SK-N-SH (cell line): Measurements from ENCODE around the gene CASKIN2. TPM values are rescaled to one million over a fixed set of nuclear protein-coding genes. Genes with fewer than 3 reads are reported as not detected.

Source experiments
- CTCF ChIA-PET: fragments of 300-600, 350-600 bp; formaldehyde crosslinking; extraction: SDS; loops from one replicate; lab custom pipeline; 2021; lab: Yijun Ruan, JAX
- POLR2A ChIA-PET: fragments of 350-600 bp; sonication (Branson Sonifier 250); formaldehyde crosslinking; extraction: SDS; loops from one replicate; lab custom pipeline; 2020; ENCODE audit warnings: antibody characterized with exemption, inconsistent platforms; lab: Yijun Ruan, JAX
- DNase-seq: peaks from one replicate; pipeline ENCODE4 v3.0.0; 2012
- H2AFZ ChIP-seq: fragments of 200-600 bp; sonication (generic); 2 replicates; pipeline ENCODE4 v1.8.1; 2016; ENCODE audit warnings: antibody characterized with exemption, mild to moderate bottlenecking, low read depth
- H3F3A ChIP-seq: fragments of 200-600 bp; sonication (generic); replicated peaks from 2 replicates; pipeline ENCODE3; 2016; ENCODE audit warnings: antibody characterized with exemption, mild to moderate bottlenecking; ENCODE audit not compliant: insufficient read depth
- H3K27ac ChIP-seq, 2 experiments: fragments of 200-500 bp in 1 of 2; fragments of 200-600 bp in 1 of 2; sonication (Bioruptor generic) in 1 of 2; sonication (generic), shearing (Covaris generic) in 1 of 2; 2 replicates each; pipeline versions ENCODE4 v1.5.1 to v1.6.1; 2014 to 2016; ENCODE audit warnings: low read depth in 2 of 2, inconsistent platforms in 1 of 2, low read length in 1 of 2, mild to moderate bottlenecking in 1 of 2, mixed read lengths in 1 of 2
- H3K27me3 ChIP-seq: fragments of 200-600 bp; sonication (generic), shearing (Covaris generic); 2 replicates; pipeline ENCODE4 v1.6.1; 2016; ENCODE audit warnings: mixed run types; ENCODE audit not compliant: insufficient read depth
- H3K36me3 ChIP-seq, 2 experiments: fragments of 200-500 bp in 1 of 2; fragments of 200-600 bp in 1 of 2; sonication (Bioruptor generic) in 1 of 2; sonication (generic) in 1 of 2; replicated peaks in 1 of 2; 2 replicates each; pipeline versions ENCODE3 to v1.5.1; 2014 to 2016; ENCODE audit warnings: low read length in 1 of 2, mild to moderate bottlenecking in 1 of 2; ENCODE audit not compliant: insufficient read depth in 2 of 2, control insufficient read depth in 1 of 2
- H3K4me1 ChIP-seq, 2 experiments: fragments of 200-500 bp in 1 of 2; fragments of 200-600 bp in 1 of 2; sonication (Bioruptor generic) in 1 of 2; sonication (generic), shearing (Covaris generic) in 1 of 2; 2 replicates each; pipeline versions ENCODE4 v1.5.1 to v1.6.1; 2014 to 2016; ENCODE audit warnings: low read depth in 1 of 2, low read length in 1 of 2, mixed run types in 1 of 2; ENCODE audit not compliant: insufficient read depth in 2 of 2, control insufficient read depth in 1 of 2
- H3K4me2 ChIP-seq: fragments of 200-600 bp; sonication (generic), shearing (Covaris generic); 2 replicates; pipeline ENCODE4 v1.6.1; 2017; ENCODE audit warnings: mixed run types
- H3K4me3 ChIP-seq, 2 experiments: fragments of 200-500 bp in 1 of 2; fragments of 200-600 bp in 1 of 2; sonication (Bioruptor generic) in 1 of 2; sonication (generic), shearing (Covaris generic) in 1 of 2; 2 replicates each; pipeline versions ENCODE4 v1.5.1 to v1.8.1; 2014 to 2016; ENCODE audit warnings: low read depth in 2 of 2, inconsistent platforms in 1 of 2, low read length in 1 of 2, mild to moderate bottlenecking in 1 of 2, mixed read lengths in 1 of 2, moderate library complexity in 1 of 2
- H3K79me2 ChIP-seq: fragments of 200-600 bp; sonication (generic); 2 replicates; pipeline ENCODE4 v1.8.1; 2017; ENCODE audit warnings: mild to moderate bottlenecking; ENCODE audit not compliant: insufficient read depth
- H3K9ac ChIP-seq: fragments of 200-600 bp; sonication (generic); 2 replicates; pipeline ENCODE4 v1.6.1; 2017; ENCODE audit warnings: mixed run types
- H3K9me2 ChIP-seq: fragments of 200-600 bp; sonication (generic); 2 replicates; pipeline ENCODE4 v1.6.1; 2017; ENCODE audit warnings: mixed run types
- H3K9me3 ChIP-seq: fragments of 200-600 bp; sonication (generic); 2 replicates; pipeline ENCODE4 v1.6.1; 2017; ENCODE audit warnings: mixed run types, mild to moderate bottlenecking, moderate library complexity
- H4K20me1 ChIP-seq: fragments of 200-600 bp; sonication (generic); 2 replicates; pipeline ENCODE4 v1.6.1; 2017; ENCODE audit warnings: mild to moderate bottlenecking, mixed run types; ENCODE audit not compliant: insufficient read depth
- FOSL2 ChIP-seq: IDR thresholded peaks from 2 replicates; pipeline ENCODE4 v1.4.0; 2012; ENCODE audit warnings: low read depth, mild to moderate bottlenecking, moderate library complexity, borderline replicate concordance
- FOXJ3 ChIP-seq: sonication (generic); formaldehyde crosslinking; IDR thresholded peaks from 2 replicates; pipeline ENCODE4 v1.5.1; 2020; ENCODE audit warnings: mild to moderate bottlenecking, missing genetic modification reagents
- GABPA ChIP-seq: IDR thresholded peaks from 2 replicates; pipeline ENCODE4 v1.4.0; 2012; ENCODE audit warnings: low read depth, mild to moderate bottlenecking
- GATA2 ChIP-seq: sonication (generic); formaldehyde crosslinking; IDR thresholded peaks from 2 replicates; pipeline ENCODE4 v1.5.0; 2020; ENCODE audit warnings: mild to moderate bottlenecking, missing genetic modification reagents
- IRF3 ChIP-seq: fragments of 150-350 bp; IDR thresholded peaks from 2 replicates; pipeline ENCODE4 v1.6.1; 2016; ENCODE audit warnings: mild to moderate bottlenecking, low read depth, low read length
- JUND ChIP-seq: IDR thresholded peaks from 2 replicates; pipeline ENCODE4 v1.4.0; 2012
- MAX ChIP-seq: IDR thresholded peaks from 2 replicates; pipeline ENCODE4 v1.4.0; 2012; ENCODE audit warnings: low read depth
- NFIC ChIP-seq: IDR thresholded peaks from 2 replicates; pipeline ENCODE4 v1.4.0; 2012; ENCODE audit warnings: borderline replicate concordance
- NRF1 ChIP-seq: IDR thresholded peaks from 2 replicates; pipeline ENCODE4 v1.6.1; 2012; ENCODE audit warnings: low read depth, mild to moderate bottlenecking, low read length
- PBX3 ChIP-seq: IDR thresholded peaks from 2 replicates; pipeline ENCODE4; 2012
- RAD21 ChIP-seq: IDR thresholded peaks from 2 replicates; pipeline ENCODE4 v1.6.1; 2012; ENCODE audit warnings: mild to moderate bottlenecking, low read length
- RFX5 ChIP-seq: IDR thresholded peaks from 2 replicates; pipeline ENCODE4 v1.6.1; 2012; ENCODE audit warnings: mild to moderate bottlenecking, improper control_type of control experiment, low read length
- RXRA ChIP-seq: IDR thresholded peaks from 2 replicates; pipeline ENCODE4 v1.4.0; 2012; ENCODE audit warnings: low read depth, mild to moderate bottlenecking, borderline replicate concordance
- SIN3A ChIP-seq: IDR thresholded peaks from 2 replicates; pipeline ENCODE4 v1.6.1; 2012; ENCODE audit warnings: low read depth, mild to moderate bottlenecking, low read length, moderate library complexity, borderline replicate concordance
- SMC3 ChIP-seq: IDR thresholded peaks from 2 replicates; pipeline ENCODE4 v1.6.1; 2012; ENCODE audit warnings: low read depth, low read length, improper control_type of control experiment
- TAF1 ChIP-seq: IDR thresholded peaks from 2 replicates; pipeline ENCODE4 v1.6.1; 2012; ENCODE audit warnings: low read depth, mild to moderate bottlenecking, low read length, moderate library complexity, borderline replicate concordance
- TCF12 ChIP-seq: IDR thresholded peaks from 2 replicates; pipeline ENCODE4 v1.4.0; 2012
- USF1 ChIP-seq: IDR thresholded peaks from 2 replicates; pipeline ENCODE4 v1.4.0; 2012; ENCODE audit warnings: low read depth, borderline replicate concordance
- YY1 ChIP-seq: IDR thresholded peaks from 2 replicates; pipeline ENCODE4 v1.4.0; 2012; ENCODE audit warnings: low read depth, mild to moderate bottlenecking
- WGBS: methylation state at CpG from one replicate; pipeline ENCODE4 v1.1.6; 2017; ENCODE audit warnings: low lambda C conversion rate; 5-methylcytosine and 5-hydroxymethylcytosine counted together
- polyA plus RNA-seq, 3 experiments: library from polyadenylated mRNA; depleted of rRNA; stranded (reverse); fragments of >200 nt; gene quantifications; 2 replicates each; pipeline ENCODE4 v1.2.3, GENCODE V29; 2012

Gene CASKIN2
- polyA plus RNA-seq, 1 of the 3 experiments (the other 2 are of a cell fraction): 6.5 TPM

GRCh38 chr17:75465039-75465438 is 50.3 kb downstream of the CASKIN2 start:
- Histone ChIP-seq H3K4me1 (no peaks in the 10 kb centered on the region), H2AFZ (no peak overlapping the region), H3K79me2 (peaks cover 49% of the 10 kb centered on the region), H3K9me2 (no peaks in the 10 kb centered on the region), H3K4me2 (no peak overlapping the region), H3K9ac (no peak overlapping the region), H3K4me3 (no peak overlapping the region), H3K36me3 (peaks cover 0 to 3% of the 10 kb centered on the region in 2 experiments), H3K9me3 (no peaks in the 10 kb centered on the region), H4K20me1 (no peaks in the 10 kb centered on the region), H3K27me3 (no peaks in the 10 kb centered on the region), H3F3A (no peaks in the 10 kb centered on the region), H3K27ac (no peak overlapping the region)
- CTCF ChIA-PET: interaction anchor here (1.1 kb wide), 1 partner anchor 57 kb away, joined by 3 read pairs; no protein-coding TSS in a partner anchor
- POLR2A ChIA-PET: no interaction called here
- WGBS: 86% methylated on average over 6 of the region's 6 CpGs
- TF ChIP-seq GABPA: no peak
- no peak for TF ChIP-seq GATA2 (CRISPR knock-in tag)
- TF ChIP-seq TCF12: no peak
- TF ChIP-seq IRF3: no peak
- TF ChIP-seq RAD21: no peak
- no peak for TF ChIP-seq SMC3
- TF ChIP-seq NRF1: no peak
- TF ChIP-seq FOSL2: no peak
- TF ChIP-seq TAF1: no peak
- TF ChIP-seq SIN3A: no peak
- no peak for TF ChIP-seq MAX
- no peak for TF ChIP-seq RFX5
- TF ChIP-seq YY1: no peak
- no peak for TF ChIP-seq JUND
- TF ChIP-seq USF1: no peak
- no peak for TF ChIP-seq PBX3
- no peak for TF ChIP-seq RXRA
- TF ChIP-seq NFIC: no peak
- TF ChIP-seq FOXJ3 (CRISPR knock-in tag): no peak
- DNase-seq: no peak
